ENCODE measurements around the gene NLRC3. TPM values are rescaled to one million over a fixed set of nuclear protein-coding genes. Genes with fewer than 3 reads are reported as not detected.

The NLRC3 gene
- total RNA-seq, 4 donors from 2014 or later, result 0.59 to 0.90 (median 0.75) TPM

DNA sequence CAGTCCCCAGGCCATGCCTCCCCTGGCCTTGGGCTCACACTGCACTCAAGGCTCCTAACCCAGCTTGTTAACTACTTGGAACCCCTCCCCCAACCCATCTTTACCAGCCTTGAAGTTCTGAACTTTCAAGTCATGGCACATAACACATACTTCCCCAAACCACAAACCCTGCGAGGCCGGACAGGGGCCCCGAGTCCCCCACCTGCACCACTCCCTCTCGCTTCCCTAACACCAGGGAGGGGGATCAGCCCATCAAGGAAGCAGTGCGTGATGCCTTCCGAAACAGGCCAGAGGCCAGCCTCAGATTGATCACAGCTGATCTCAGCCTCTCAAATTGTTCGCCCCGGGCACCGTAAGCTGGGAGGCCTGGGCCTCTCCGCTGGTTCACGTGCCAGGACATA is 3.0 kb upstream of the NLRC3 start:
- H3K9me3 ChIP-seq, result no peaks in the 10 kb centered on the region
- no peak for TF ChIP-seq POLR2A (IDR thresholded peaks at IDR 0.05)
- TF ChIP-seq, protein P1, sequence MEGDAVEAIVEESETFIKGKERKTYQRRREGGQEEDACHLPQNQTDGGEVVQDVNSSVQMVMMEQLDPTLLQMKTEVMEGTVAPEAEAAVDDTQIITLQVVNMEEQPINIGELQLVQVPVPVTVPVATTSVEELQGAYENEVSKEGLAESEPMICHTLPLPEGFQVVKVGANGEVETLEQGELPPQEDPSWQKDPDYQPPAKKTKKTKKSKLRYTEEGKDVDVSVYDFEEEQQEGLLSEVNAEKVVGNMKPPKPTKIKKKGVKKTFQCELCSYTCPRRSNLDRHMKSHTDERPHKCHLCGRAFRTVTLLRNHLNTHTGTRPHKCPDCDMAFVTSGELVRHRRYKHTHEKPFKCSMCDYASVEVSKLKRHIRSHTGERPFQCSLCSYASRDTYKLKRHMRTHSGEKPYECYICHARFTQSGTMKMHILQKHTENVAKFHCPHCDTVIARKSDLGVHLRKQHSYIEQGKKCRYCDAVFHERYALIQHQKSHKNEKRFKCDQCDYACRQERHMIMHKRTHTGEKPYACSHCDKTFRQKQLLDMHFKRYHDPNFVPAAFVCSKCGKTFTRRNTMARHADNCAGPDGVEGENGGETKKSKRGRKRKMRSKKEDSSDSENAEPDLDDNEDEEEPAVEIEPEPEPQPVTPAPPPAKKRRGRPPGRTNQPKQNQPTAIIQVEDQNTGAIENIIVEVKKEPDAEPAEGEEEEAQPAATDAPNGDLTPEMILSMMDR (IDR thresholded peaks at IDR 0.05), result no peak
- no peak overlapping the region for H3K27ac ChIP-seq
- peaks cover 0 to 19% (median 5%) of the 10 kb centered on the region in 4 donors for H3K4me1 ChIP-seq
- no peak overlapping the region for H3K4me3 ChIP-seq
- DNase-seq (ENCODE audit: low spot score in 2 of 2), result no peak
- H3K27me3 ChIP-seq, result peaks cover 0 to 25% of the 10 kb centered on the region in 2 donors
- 65 to 72% methylated on average over 11 of the region's 11 CpGs for WGBS, 2 donors
- H3K36me3 ChIP-seq, result peaks cover 0 to 39% (median 0%) of the 10 kb centered on the region in 3 donors

DNA sequence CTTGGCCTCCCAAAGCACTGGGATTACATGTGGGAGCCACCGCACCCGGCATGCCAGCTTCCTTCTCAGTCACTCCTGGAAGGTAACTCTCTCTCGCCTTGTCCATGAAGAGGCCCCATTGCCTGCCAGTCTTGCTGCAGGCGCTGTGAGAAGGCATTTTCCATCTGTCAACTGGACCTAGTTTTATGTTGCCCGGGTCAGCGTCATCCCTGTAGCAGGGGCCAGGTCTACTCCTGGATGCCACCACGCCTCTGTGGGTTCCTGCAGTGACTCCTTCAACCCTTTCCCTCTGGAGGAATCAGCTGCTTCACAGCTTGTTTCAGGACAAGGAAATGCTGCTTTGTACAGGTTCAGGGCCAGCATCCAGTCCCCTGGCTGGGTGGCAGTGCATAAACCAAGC is 2.6 kb upstream of the NLRC3 start:
- TF ChIP-seq POLR2A (IDR thresholded peaks at IDR 0.05), result no peak
- TF ChIP-seq, protein P1 (IDR thresholded peaks at IDR 0.05), result no peak
- no peak for TF ChIP-seq EP300 (IDR thresholded peaks at IDR 0.05)
- peaks cover 0 to 25% of the 10 kb centered on the region in 2 donors for H3K27me3 ChIP-seq
- H3K9me3 ChIP-seq, result no peaks in the 10 kb centered on the region
- 87 to 91% methylated on average over 7 of the region's 7 CpGs for WGBS, 2 donors
- H3K4me1 ChIP-seq, result peaks cover 0 to 19% (median 5%) of the 10 kb centered on the region in 4 donors
- H3K36me3 ChIP-seq, result peaks cover 0 to 36% (median 0%) of the 10 kb centered on the region in 3 donors
- no peak overlapping the region for H3K4me3 ChIP-seq
- DNase-seq (ENCODE audit: low spot score in 2 of 2), result no peak
- H3K27ac ChIP-seq, result no peak overlapping the region

DNA sequence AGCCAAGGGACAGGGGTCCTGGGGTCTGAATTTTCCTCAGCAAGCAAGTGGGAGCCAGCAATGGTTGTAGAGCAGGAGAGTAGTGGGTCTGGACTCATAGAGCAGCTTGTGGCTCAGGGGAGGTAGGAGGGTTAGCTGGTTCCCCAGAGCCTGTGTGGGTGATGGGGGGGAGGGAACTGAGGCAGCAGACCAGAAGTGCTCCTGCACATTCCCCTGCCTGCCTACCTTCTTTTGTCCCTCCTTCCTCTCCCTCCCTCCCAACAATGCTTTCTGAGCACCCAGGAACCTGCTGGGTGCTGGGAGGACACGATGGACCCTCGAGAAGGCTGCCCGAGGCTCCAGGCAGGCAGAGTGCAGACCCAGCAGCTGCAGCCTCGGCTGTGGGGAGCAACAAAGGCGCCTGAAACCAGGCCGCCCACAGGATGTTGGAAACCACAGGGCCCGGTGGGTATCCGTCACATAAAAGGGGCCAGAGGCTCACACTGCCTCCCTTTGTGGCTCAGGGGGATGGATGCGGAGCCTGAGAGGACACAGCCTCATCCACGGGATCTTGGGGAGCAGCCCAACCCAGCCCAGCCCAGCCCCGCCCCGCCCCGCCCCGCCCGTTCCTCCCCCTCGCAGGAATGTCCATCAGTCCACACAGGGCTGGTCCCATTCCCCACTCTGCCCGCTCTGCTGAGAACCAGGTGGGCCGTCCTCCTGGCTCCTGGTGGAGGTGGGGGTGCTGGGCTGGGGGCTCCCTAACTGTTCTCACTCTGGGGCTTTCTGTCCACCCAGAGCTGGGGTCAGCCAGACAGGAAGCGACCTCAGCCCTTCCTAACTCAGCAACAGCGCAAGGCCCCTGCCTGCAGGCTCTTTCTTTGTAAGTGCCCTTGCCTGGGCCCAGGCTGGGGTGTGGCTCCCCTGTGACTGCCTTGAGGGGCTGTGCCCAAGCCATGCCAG is 1.7 kb upstream of the NLRC3 start:
- H3K27me3 ChIP-seq, result peaks cover 0 to 25% of the 10 kb centered on the region in 2 donors
- peak overlapping the region in 1 of 4 donors; percentile 68 for H3K27ac ChIP-seq
- peaks cover 0 to 19% (median 5%) of the 10 kb centered on the region in 4 donors for H3K4me1 ChIP-seq
- H3K36me3 ChIP-seq, result peaks cover 0 to 27% (median 0%) of the 10 kb centered on the region in 3 donors
- TF ChIP-seq POLR2A (IDR thresholded peaks at IDR 0.05) (no peak), EP300 (IDR thresholded peaks at IDR 0.05) (no peak)
- TF ChIP-seq, protein P1 (IDR thresholded peaks at IDR 0.05), result no peak
- WGBS, 2 donors, result 20 to 35% methylated on average over 6 to 11 of the region's 20 CpGs
- no peak overlapping the region for H3K4me3 ChIP-seq
- H3K9me3 ChIP-seq, result no peaks in the 10 kb centered on the region
- DNase-seq (ENCODE audit: low spot score in 2 of 2), result no peak

DNA sequence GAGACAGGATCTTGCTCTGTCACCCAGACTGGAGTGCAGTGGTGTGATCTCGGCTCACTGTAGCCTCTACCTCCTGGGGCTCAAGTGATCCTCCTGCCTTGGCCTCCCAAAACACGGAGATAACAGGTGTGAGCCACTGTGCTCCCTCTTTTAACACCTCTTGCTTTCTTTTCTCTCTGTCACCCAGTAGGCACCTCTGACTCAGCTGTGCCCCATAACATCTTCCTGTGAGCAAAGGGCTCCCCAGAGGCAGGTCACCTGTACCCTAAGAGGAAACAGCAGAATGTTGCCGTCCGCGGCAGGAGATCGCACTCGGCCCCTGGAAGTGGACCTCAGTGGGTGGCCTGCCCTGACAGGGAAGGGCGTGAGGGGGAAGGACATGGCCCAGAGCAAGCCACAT is 918 bp upstream of the NLRC3 start:
- H3K4me3 ChIP-seq, result no peak overlapping the region
- no peaks in the 10 kb centered on the region for H3K9me3 ChIP-seq
- TF ChIP-seq POLR2A (IDR thresholded peaks at IDR 0.05) (no peak), EP300 (IDR thresholded peaks at IDR 0.05) (no peak)
- TF ChIP-seq, protein P1 (IDR thresholded peaks at IDR 0.05), result no peak
- peak overlapping the region in 1 of 4 donors; percentile 57 for H3K27ac ChIP-seq
- H3K27me3 ChIP-seq, result peaks cover 0 to 25% of the 10 kb centered on the region in 2 donors
- 73 to 81% methylated on average over 8 of the region's 8 CpGs for WGBS, 2 donors
- DNase-seq (ENCODE audit: low spot score in 2 of 2), result no peak
- peaks cover 0 to 19% (median 5%) of the 10 kb centered on the region in 4 donors for H3K4me1 ChIP-seq
- H3K36me3 ChIP-seq, result peaks cover 0 to 19% (median 0%) of the 10 kb centered on the region in 3 donors

DNA sequence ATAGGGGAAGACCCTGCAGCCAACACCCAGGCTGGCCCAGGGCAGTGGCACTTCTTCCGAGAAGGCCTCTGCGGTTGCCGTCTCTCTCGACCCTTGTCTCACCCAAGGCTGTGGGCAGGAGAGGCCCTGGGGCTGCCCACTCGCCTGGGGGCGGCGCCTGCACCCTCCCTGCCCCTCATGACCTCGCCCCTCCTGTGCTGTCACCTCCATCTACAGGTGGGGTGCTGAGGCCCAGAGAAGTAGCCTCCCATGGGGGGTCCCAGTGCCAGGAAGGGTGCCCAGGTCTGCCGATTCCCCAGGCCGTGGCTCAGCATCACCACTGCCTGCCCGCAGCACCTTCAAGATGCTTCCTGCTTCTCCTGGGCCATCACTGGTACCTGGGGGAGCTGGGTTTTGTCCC is 992 bp downstream of the NLRC3 start:
- 79 to 91% methylated on average over 11 of the region's 11 CpGs for WGBS, 2 donors
- H3K36me3 ChIP-seq, result no peaks in the 10 kb centered on the region
- DNase-seq (ENCODE audit: low spot score in 2 of 2), result no peak
- no peak overlapping the region for H3K27ac ChIP-seq
- peak overlapping the region in 1 of 4 donors; percentile 36 for H3K4me3 ChIP-seq
- H3K9me3 ChIP-seq, result peaks cover 0 to 1% (median 0%) of the 10 kb centered on the region in 4 donors
- peaks cover 0 to 25% of the 10 kb centered on the region in 2 donors for H3K27me3 ChIP-seq
- TF ChIP-seq POLR2A (IDR thresholded peaks at IDR 0.05) (no peak), EP300 (IDR thresholded peaks at IDR 0.05) (no peak)
- TF ChIP-seq, protein P1 (IDR thresholded peaks at IDR 0.05), result no peak
- peaks cover 0 to 19% (median 5%) of the 10 kb centered on the region in 4 donors for H3K4me1 ChIP-seq
